HuH-7.5 (cell line): ENCODE measurements around the gene KRT31.
"Not testable (repeated sequence)": the region's sequence is repeated elsewhere in the genome, so short reads cannot be mapped to it uniquely, and the experiment has no call there.

Source experiments
- DNase-seq: peaks from one replicate; pipeline ENCODE4 v3.0.0; 2011; ENCODE audit warnings: low spot score

Gene KRT31

DNA sequence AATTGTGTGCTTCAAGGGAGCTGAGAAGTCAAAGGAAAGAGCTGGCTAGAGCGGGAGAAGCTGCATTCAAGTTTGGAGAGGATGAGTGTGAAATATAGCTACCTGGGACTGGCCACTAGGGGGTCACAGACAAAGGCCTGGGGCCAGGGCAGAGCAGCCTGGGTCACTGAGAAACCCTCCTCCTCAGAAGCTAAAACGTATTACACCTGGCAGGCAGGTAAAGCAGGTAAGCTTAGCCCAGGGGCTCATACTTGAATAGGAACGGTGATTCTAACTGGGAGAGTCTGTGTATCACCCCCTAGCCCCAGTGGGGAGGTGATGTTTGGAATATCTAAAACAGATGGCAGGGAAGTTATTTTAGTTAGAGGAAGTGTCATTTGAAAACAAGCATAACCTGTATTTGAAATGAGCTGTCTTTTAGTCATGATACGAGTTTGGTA, 20.2 kb upstream of the KRT31 start:
- DNase-seq = peak; percentile 45

DNA sequence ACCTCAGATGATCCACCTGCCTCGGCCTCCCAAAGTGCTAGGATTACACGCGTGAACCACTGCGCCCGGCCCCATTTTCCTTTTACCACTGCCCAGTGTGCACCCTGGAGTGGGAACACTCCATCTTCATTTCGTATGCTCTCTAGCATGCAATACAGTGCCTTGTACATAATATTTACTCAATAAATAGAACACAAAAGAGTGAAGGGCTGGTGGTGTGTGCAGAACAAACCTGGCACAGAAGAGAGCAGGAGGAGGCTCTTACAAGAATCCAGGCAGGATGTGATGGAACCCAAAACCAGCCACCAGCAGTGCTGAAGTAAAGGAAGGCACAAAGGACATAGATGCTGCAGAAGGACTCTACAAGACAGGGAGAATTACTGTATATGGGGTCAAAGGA, 19.7 kb upstream of the KRT31 start:
- no peak for DNase-seq

DNA sequence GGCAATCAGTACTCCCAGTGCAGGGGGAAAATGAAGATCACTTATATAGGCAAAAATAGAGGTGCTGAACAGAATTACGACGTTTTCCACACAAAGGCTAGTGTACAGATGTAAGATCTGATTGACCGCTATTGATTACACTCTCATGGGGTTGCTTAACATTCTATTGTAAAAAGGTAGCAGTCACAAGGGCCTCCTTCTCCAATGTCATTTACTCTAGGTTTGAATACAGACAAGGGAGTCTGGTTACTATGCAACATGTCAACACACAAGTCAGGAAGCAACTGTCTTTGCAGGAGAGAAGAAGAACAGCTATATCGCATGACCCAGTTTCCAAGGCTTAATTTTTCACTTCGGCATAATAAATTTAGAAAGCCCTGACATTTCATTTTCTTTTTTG, 19.1 kb upstream of the KRT31 start:
- DNase-seq = peak; percentile 36

DNA sequence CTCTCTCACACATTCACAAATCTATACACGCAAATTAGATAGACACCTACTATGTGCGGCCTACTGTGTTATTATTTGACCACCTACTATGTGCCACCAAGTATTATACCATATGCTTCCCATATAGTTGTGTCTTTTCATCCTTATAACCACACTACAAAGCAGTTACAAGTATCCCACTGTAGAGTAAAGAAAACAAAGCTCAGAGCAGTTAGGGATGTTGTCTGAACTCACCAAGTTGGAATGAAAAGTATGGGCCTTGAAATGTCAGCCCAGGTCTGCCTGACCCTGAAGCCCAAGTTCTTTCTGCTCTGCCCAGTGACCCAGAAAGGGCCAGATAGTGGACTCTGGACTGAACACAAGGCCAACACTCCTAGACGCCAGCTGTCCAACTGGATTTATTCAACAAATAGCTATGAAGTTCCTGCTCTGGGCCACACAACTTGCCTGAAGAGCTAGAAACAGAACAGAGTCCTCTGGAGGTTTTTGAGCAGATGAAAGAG, 18.5 kb upstream of the KRT31 start:
- no peak for DNase-seq

DNA sequence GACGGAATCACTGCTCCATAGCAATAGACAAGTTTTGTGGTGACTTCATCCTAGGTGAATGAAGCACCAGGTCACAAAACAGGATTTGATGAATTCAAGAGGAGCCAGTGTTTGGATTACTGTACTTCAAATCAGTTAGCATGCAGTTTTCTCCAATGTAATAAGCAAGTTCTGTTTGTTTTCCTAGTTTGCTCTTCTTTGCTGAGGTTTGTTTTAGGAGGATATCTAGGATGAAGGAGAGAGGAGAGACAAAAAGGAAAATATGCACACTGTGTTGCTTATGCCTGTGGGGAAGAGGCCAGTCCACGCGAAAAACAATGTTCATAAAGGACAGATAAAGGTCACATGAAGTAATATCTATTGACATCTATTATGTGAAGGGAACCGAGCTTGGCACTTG, 18.0 kb upstream of the KRT31 start:
- no peak for DNase-seq

DNA sequence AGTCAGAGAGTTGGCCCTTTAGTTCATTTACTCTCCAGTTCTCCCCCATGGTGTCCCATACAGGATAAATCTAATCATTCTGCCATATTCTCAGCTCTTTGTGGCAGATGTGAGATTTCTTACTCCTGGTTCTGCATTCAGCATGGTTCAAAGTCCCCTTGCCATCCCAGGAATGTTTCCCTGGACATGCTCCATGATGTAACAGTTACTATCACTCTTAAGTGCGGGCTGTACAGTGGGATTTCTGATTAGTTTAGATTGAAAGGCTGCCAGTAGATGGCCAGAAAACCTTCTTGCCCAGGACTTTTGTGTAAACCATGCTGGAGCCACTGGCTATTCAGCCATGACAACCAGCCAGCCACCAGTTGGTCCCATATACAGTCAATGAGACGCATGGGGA, 16.6 kb upstream of the KRT31 start:
- DNase-seq = no peak

DNA sequence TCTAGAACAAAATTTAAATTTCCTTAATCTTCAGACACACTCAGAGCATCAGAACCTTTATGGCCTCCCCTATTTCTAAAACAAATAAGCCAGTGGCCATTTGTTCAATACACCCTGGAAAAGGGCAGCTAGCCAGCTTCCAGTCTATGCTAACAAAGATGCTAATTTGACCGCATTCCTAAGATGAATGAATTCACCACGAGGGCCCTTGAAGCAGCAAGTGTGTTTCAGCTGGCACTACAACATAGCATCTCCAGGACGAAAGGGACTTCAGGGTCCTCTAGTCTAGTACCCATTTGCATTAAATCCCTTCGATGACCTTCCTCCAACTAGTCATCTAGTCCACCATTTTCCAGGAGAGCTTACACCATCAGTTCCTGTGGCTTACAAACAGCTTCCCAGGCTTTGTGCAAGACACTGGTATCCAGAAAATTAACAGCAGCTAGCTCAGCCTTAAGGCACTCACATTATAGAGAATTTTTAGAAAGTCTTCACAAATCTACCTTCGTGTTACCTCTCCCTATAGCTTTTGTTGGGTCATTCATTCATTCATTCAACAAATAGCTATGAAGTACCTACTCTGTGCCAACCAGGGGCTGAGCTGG, 16.0 kb upstream of the KRT31 start:
- DNase-seq = no peak

DNA sequence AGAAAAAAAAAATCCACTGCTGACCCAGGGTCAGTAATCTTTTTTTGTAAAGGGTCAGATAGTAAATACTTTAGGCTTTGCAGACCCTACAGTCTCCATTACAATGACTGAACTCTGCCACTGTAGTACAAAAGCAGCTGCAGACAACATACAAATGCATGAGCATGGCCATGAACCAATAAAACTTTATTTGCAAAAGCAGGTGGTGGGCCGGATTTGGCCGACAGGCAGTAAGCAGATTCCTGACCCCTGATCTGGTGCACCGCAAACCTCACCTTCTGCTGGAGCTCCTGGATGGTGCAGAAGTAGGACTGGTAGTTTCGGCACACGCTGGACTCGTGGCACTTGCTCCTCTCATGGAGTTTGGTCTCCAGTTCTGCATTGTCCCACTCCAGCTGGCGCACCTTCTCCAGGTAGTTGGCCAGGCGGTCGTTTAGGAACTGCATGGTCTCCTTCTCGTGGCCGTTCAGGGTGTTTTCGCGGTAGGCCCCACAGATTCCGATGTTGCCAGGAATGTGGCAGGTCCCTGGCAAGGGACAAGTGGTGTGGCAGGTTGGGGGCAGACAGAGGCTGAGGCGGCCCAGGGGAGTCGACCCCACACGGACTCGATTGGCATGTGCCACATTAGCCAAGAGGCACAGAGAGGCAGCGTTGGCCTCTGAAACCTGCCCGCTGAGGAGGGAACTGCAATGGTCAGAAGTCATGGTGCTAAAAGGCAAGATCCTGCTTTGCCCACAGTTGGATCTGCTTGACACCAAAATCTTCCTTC, 13.8 kb upstream of the KRT31 start:
- no peak for DNase-seq

DNA sequence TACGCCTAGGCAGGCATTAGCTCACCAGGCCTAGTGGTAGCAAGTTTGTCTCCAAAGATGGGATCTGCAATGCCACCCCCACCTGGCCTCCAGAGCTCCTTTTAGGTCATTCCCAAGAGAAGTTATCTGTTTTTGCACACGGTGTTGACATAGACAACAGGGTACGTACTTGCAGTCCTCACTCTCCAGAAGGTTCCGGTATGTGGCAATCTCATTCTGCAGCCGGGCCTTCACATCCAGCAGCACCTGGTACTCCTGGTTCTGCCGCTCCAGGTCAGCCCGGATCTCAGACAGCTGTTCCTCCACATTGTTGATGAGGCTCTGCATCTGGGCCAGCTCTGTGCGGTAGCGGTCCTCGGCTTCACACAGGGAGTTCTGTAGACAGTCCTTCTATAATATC, 9.8 kb upstream of the KRT31 start:
- DNase-seq = no peak

DNA sequence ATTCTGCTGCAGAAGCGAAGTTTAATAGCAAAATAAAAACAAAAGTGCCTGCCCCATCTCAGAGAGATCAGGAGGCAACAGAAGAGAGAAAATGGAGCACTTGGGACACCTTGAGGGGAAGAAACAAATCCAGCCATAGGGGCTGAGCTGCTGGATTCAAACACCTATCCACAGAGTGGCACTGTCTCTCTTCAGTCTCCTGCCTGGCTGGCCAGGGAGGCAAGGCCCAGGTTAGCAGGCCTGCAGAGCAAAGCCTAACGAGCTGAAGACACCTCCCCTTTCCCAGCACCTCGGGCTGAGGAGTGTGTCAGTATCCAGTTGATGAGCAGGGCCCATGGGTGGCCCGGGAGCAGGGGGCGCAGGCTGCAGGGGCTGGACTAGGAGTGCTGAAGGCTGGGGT, 8.8 kb upstream of the KRT31 start:
- no peak for DNase-seq

DNA sequence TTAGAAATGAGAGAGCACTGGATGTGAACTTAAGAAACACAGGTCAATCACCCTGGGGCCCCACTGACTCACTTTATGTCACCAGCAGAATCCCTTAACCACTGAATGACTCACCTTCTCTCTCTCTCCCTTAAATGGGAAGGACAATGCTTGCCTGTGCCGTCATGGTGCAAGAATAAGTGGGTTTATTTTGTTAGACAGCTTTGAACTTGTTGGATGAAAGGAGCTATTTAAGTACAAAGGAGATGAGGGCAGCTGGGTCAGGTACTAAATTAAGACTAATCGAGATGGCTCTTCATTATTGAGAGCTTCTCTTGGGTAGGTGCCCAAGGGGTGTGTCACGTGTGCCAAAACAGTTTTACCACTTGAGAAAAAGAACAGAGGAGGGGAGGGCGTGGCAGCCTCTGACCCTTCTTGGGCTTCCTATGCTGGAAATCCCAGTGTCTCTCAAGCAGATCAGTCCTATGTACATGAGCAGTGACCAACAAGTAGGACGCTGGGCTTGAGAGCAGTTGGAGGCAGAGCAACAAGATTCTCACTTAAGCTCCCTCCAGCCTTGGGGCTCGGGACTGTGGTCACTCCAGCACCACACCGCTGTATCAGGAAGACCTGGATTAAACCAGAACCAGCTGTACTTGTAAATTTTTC, 6.7 kb upstream of the KRT31 start:
- no peak for DNase-seq

DNA sequence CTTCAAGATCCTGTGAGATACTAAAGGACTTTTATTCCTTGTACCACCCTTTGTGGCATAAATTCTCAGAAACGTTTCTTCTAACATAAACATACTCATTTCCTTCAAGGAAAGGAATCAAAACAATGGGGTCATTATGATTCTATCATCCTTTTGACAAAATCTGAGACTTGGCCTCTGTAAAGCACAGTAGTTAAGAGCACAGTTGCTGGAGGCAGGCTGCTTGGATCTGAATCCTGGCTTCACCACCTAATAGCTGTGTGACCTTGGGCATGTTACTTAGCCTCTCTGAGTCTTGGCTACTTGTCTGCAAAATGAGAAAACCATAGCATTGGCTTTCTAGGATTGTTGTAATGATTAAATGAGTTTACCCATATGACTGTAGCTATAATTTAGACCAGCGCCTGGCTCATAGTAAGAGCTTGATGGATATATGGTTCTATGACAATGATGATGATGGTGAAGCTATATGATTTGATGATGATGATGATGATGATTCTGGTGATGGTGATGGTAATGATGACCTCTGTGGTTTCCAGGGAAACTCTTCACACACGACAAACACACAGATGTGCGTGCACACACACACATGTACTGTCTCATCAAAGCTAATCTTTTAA, 6.1 kb upstream of the KRT31 start:
- DNase-seq = no peak

DNA sequence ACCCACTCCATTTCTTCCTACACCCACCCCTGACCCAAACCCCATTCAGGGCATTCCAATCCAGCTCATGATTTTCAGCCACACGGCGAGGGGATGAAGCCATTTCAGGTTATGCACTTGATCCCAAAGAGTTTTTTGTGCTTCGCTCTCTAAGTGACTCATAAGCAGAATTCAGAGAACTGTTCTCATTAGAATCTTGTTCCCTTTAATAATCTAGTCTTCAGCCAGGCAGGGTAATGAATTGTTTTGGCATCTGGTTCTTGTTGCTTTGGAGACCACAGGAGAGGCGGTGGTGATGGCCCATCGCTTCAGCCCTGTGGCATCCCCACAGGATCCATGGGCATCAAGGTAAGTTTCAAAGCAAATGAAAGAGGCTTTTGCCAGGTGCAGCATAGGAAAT, 4.8 kb upstream of the KRT31 start:
- DNase-seq = no peak

DNA sequence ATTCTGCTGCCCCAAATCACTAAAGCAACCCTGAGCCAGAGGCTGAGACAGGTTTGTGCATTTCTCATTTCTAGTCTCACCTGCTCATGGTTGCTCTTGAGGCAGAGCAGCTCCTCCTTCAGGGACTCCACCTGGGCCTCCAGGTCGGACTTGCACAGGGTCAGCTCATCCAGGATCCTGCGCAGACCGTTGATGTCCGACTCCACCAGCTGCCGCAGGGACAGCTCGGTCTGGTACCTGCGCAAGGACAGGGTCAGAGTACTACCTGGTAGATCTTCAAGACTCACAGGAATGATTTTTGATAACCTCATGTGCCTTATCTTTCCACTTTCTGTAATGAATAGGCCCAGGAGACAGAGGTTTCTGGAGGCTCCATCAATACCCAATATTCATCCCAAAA, 1.1 kb downstream of the KRT31 start:
- no peak for DNase-seq

DNA sequence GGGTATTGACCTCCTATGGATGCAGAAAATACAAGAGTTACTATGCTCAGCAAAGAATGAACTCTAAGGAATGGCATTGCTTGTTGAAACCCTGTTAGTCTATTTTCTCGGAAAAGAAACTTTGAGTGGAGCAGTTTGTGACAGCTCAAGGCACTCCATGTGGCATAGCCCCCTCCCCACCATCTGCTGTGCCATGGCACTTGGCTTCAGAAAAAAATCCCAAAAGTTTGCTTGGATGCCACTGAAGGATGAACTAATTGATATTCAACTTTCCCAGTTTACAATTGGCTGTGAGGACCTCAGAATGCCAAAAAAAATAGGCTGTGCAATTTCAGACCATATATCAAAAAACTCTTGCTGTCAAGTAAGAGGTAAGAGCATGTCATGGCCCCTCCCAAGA, 1.8 kb downstream of the KRT31 start:
- DNase-seq = no peak

DNA sequence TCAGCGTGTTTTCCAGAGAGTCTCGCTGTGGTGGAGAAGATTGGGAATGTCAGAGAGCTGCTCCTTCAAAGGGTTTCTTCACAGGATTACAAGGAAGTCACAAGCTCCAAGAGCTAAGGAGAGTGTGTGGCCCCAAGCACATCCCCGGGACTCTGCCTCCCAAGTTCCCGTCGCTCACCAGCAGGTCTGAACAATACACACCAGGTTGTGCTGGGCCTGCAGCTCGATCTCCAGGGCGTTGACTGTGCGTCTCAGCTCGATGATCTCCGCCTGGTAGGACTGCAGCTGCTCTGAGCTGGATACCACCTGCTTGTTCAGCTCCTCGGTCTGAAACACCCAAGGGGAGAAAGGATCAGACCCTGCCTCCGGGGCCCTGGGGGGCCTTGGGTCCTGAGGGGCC, 2.4 kb downstream of the KRT31 start:
- not testable (repeated sequence) for DNase-seq

DNA sequence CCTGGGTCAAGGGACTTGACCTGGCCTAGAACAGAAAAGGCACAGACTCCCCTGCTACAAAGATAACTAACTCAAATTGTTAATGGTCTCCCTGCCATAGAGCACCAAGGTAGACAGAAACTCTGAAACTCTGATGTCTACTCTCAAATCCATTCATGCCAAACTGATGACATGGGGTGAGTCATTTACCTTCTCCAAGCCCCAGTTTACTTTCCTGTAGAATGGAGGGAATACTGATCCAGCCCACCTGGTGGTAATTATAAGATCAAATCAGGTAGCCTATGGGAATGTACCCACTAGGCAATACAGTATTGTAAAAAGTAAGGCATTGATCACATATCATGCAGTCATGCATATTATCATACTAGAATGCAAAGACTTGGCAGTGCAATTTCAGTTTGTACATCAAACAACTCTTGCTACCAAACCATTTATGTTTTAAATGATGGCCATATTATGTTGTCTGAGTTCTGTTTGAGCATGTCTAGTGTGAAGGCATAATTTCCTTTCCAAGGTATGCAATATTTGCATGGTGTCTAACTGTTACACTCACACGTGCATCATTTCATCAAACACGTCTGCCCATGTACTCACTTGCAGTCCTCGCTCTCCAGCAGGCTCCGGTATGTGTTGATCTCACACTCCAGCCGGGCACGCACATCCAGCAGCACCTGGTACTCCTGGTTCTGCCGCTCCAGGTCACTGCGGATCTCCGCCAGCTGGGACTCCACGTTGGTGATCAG, 3.0 kb downstream of the KRT31 start:
- no peak for DNase-seq

DNA sequence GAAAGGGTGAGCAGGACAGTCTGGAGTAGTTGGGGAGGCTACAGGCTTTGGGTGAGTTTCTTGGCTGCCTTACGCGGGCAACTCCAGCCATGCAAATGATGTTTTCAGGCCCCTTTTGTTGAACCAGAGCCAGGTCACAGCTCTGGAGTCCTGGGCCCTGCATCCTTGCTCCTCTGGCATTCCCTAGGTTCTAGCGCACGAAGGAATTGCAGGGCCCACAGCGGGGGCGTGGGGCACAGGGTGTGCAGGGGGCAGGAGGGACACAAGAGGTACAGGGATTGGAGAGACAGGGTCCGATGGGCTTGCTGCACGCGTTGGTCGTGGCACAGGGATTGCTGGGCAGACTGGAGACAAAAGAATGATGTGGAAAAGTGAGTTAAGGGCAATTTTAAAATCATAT, 3.6 kb downstream of the KRT31 start:
- no peak for DNase-seq

DNA sequence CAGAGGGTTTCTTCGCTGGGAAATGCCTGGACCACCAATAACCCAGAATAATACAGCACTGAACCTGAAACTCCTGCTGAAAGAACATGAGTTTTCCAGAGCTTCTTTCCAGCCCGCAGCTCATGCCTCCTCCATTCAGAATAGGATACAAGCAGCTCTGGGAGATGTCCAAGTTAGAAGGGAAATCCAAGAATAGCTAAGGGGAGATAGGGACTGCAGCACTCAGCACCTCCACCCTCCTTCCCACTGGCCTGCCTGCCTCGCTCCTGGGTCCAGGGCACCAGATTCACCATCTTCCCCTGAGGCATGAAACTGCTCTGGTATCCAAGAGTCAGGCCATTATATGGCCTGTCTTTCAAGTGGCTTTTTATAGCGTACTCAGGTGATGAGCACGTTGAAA, 4.1 kb downstream of the KRT31 start:
- DNase-seq = no peak

DNA sequence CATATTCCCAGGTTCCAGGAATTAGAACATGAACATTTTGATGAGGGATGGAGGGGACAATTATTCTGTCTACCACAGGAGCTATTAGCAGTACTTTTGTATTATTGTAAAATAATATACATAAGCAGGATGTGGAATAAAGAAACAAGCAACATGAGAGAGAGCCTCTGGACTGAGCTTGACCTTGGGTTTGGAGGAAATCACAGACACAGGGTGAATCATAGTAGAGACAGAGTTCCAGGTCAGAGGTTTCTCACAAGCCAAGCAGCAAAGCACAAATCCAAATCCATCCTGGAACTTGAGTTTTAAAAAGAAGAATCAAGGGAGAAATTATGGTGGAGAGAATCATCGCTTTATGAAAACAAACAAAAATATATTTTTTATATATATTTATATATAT, 5.1 kb downstream of the KRT31 start:
- DNase-seq = no peak

DNA sequence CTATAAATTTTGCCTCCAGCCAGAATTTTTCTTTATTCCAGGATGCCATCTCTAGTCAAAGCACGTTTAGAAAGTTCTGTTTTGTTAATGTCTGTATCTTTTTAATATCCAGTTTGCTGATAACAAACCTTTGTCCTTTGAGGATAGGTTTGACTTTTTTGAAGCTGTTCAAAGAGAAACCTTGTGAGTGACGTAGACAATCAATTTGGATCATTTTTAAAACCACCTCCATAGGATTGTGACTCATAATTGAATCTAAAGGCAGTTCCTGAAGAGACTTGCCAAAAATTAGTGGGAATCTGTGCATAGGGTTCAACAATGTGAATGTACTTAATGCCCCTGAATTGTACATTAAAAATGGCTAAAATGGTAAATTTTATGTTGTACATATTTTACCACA, 5.9 kb downstream of the KRT31 start:
- no peak for DNase-seq

DNA sequence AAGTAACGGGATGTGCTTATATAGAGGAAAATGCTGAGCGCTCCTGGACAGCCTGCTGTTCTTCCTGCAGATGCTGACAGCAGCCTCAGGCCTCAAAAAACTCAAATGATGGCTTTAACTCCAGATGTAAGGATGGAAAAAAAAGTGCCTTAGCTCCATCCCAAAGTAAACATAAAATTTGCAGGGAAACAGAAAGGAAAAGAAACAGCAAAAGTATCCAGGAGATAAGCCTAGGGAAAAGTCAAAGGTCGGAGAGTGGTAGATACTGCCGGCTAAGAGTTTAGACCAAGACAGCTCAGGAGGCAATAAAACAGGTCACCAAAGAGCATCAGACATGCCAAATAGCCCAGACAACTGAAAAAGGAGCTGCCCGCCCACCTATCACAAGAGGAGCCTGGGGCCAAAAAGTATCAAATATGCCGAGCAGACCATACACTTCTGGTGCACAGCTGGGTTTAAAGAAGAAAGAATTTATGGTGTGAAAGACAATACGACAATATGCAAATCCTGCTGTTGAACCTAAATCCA, 6.9 kb downstream of the KRT31 start:
- DNase-seq = no peak
